DMS 273 treated with DMSO at 0.1 percent for 48 hours (cell line): Measurements from ENCODE around the gene POLD3.
"Not testable (repeated sequence)": the region's sequence is repeated elsewhere in the genome, so short reads cannot be mapped to it uniquely, and the experiment has no call there.

Experiments used
- DNase-seq: peaks from one replicate; lab custom pipeline; 2025; lab: John Stamatoyannopoulos, UW

Gene POLD3

DNA sequence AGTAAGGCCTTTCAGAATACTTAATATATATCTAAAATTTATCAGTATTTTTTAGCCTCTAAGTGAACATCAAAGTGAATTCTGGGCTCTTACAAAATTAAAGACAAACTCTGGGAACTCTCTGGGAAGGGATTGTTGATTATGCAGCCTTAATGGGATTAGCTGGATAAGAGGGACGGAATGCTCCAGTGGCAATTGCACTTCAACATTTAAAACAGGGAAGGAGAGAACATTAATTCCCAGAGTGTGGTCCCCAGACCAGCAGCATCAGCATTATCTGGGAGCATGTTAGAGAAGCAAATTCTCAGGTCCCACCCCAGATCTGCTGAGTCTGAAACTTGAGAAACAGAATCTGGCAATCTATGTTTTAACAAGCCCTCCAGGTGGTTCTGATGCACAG lies 46.5 kb downstream of the POLD3 start:
- DNase-seq: no peak

DNA sequence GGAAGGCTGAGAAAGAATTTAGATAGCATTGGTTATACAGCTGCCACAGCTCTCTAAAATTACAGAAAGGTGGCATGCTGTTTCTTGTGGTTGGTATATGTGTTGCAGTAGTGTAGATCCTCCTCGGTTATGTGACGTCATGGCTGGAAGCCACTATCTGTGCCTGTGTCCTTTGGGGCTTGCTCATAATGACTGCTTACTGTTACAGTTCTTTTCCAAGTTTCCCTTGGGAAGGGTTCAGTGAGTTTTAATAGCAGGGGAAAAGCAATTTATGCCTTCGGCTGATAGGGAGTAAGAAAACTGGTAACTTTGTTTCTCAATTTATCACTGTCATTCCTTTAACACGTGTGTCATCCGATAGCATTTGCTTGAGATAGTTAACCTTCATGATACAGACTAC lies 47.2 kb downstream of the POLD3 start:
- DNase-seq: no peak

DNA sequence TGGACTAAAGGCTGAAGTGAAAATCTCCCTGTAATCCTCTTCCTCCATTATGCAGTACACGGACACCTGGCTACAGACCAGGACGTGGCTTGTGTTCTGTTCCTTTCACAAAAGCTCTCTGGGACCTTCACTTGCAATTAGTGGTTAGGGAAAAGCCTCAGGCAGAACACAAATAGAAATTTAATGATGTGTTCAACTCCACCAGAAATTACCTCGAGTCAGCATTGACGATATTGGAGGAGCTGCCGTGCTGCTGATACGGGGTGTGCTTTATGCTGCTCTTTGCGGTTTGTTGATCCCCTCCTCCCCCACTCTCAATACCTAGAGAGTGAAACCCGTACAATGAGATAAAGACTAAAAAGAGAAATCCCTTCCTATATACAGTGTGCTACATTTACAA lies 48.9 kb downstream of the POLD3 start:
- DNase-seq: no peak

GRCh38 chr11:74641905-74642304 lies 49.5 kb downstream of the POLD3 start:
- no peak for DNase-seq

DNA sequence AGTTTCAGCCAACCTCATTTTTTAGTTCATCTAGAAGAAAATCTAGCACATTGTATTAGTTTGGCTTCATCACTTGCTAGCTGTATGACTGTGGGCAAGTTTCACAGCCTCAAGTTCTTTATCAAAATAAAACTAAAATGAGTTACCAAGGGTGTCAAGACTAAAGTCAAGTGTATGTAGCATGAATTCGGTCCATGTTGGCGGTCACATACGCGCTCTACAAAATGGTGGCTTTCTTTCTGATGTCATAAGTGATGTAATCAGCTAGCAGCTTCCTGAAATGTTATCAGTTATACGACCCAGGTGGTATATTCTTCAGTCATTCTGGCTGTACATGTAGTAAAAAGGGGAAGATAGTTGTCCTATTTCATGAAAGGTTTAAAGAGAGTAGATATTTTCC lies 50.5 kb downstream of the POLD3 start:
- DNase-seq: no peak

DNA sequence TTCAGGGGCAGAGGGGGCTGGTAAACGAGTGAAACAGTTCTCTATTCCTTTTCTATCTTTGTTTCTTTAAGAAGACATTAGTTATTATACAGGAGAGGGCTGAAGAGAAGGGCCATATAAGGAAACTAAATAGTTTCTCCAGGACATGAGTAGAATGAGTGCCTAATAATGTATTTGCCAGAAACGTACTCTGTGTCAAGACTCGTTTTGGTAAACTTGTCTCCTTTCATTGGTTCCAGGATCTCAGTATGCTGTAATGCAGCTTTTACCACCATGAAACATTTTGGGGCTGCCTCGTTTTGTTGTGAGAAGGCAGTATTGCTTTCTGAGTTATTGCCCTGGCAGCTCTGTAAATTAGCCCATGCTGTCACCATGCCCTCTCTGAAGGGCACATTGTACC lies 51.7 kb downstream of the POLD3 start:
- no peak for DNase-seq

GRCh38 chr11:74646215-74646614 lies 53.8 kb downstream of the POLD3 start:
- DNase-seq: no peak

DNA sequence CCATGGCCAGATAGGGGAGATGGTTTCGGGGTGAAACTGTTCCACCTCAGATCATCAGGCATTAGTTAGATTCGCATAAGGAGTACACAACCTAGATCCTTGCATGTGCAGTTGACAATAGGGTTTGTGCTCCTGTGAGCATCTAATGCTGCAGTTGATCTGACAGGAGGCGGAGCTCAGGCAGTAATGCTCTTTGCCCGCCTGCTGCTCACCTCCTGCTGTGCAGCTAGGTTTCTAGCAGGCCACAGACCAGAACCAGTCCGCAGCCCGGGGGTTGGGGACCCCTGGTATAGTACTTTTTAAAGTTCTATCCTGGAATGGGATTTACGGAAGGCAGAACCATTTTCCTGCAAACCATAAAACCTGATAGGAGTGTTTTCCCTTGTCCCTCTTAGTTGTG lies 54.6 kb downstream of the POLD3 start:
- no peak for DNase-seq

DNA sequence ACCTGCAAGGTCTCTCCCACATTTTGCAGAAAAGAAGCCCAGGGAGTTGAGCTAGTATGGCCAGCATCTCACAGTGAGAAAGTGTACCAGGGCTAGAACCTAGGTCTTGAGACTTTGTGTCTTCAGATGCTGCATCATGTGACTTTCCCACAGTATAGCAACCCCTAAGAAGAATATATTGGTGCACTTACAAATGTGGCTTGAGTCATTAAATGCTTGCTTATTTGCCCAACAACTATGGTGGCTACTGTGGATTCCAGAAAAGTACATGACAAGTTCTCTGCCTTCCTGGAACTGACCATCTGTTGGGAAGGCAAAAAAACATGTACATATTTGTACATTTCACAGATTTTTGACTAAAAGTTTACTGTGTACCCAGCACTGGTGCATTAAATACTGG lies 55.0 kb downstream of the POLD3 start:
- no peak for DNase-seq

GRCh38 chr11:74647831-74648230 lies 55.4 kb downstream of the POLD3 start:
- DNase-seq: no peak

GRCh38 chr11:74648894-74649293 lies 56.5 kb downstream of the POLD3 start:
- no peak for DNase-seq

DNA sequence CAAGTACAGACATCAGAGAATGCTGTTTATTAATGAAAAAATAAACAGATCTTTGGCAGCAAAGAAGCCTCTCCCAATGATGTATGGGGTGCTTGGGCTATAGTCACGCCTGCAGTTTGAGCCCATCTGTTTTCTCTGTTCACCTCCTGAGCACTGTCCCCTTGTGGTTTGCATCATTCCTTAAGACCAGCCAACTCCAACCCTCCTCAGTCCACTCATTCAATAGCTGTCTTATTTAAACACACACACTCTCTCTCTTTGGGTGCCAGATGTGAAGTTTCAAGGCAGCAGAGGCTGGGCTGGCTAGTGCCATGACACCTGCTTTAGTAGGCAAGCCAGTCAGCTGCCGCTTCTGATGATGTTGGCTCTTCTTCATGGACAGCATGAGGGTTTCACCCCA lies 58.1 kb downstream of the POLD3 start:
- DNase-seq: no peak

GRCh38 chr11:74654976-74655375 lies 62.6 kb downstream of the POLD3 start:
- DNase-seq: no peak

- not testable (repeated sequence) for DNase-seq
Measured at GRCh38 chr11:74659124-74659523, 66.7 kb downstream of the POLD3 start.

DNA sequence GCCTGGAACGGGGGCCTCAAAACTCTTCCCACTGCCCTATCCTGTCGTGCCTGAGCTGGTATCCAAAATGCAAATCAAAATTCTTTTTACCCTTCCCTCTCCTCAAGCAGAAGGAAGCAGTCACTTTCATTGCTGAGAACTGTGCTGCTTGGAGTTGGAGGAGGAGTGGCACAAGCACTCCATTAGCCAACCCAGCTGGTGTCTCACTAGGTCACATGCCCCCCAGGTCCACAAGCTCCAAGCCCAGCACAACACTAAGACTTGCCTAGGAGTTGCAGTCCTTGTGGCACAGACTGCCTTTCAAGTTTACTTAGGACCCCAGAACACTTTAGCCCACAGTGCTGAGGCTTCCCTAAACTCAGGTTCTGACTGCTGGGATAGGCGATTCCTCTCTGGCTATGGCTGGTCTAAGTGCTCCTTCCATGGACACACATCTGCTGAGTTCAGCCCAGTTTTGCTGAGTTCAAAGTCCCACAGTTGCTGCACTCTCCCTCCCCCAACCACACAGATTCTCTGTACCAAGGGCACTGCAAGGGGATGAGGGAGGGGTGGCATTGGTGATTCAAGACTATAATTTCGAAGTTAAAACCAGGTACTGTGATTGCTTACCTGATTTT lies 70.2 kb downstream of the POLD3 start:
- no peak for DNase-seq

DNA sequence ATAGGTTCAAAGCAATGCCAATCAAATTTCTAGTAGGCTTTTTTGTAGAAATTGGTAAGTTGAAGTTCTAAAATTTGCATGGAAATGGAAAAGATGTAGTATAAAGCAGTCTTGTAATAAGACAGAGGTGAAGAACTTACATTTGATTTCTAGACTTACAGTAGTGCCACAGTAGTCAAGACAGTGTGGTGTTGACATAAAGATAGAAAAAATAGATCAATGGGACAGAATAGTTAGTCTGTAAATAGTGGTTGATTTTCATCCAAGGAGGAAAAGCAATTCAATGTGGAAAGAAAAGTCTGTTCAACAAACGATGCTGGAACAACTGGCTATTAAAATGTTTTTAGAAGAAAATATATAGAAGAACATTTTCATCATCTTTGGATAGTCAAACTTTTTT lies 70.9 kb downstream of the POLD3 start:
- no peak for DNase-seq

GRCh38 chr11:74669211-74670160 lies 77.1 kb downstream of the POLD3 start:
- DNase-seq: no peak

DNA sequence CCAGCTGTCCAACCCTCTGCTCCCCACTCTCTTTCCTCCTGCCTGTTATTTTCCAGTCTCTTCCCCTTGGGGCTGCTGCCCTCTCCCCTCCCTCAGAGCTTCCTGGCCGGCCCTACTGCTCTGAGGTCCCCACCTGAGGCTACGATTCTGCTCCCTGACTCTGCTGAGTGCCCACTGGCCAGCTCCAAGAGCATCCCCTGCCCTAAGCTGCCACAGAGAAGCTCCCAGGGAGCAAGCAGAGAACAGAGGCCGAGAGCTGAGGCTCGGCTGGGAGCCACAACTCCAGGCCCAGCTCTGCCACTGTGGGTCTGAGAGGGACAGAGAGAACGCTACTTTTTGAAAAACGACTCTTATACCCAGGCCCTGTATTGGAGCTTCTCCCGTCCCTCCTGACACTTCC lies 77.8 kb downstream of the POLD3 start:
- DNase-seq: no peak

DNA sequence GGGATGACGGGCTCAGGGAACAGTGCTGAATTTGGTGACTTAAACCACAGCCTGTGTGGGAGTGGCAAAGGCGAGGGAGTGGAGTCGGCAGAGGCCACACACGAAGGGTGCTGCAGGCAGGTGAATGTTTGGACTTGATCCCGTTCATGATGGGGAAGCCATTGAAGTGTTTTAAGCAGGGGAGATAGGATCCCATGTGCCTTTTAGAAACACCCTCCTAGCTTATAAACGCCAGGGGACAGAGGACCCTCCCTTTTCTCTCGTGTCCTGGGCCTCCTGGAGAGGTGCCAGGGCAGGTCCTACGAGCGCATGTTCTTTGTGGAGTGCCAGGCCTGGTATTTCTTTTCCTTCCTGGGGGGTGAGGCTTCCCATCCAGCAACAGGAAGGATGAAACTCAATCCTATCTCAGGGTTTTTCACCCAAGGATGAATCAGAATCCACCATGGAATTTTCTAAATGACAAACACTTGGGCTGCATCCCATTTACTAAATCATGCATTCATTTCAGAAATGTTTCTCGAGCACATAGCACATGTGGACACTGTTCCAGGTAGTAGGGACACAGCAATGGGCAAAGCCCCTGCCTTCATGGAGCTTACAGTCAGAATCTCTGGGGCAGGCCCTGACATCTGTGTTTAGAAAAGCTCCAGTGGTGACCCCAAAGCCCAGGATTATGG lies 79.3 kb downstream of the POLD3 start:
- no peak for DNase-seq

DNA sequence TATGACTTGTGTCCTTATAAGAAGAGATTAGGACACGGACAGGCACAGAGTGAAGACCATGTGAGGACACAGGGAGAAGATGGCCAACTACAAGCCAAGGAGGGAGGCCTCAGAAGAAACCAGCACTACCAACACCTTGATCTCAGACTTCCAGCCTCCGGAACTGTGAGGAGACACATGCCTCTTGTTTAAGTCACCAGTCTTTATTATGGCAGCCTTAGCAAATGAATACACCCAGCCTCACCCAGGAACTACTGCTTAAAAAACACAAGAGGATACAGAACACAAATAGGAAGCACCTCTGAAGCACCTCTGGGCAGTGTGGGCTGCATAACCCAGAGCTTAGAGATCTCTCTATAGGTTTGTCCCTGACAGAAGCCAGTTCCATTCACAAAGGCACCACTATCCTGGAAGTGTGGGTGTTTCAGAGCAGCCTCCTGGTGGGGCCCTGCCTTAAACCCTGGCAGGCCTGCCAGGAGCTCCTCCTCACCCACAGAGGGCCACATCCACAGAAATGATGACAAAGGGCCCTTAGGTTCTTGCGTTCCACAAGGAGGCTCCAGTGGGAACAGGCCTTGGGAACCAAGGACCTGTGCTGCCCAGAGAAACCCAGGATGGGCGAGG lies 80.1 kb downstream of the POLD3 start:
- DNase-seq: no peak

- peak; percentile 41 for DNase-seq
Measured at GRCh38 chr11:74672956-74673692, 80.7 kb downstream of the POLD3 start.
